WTC11 (cell line): ENCODE measurements around the gene ABCA1. TPM values are rescaled to one million over a fixed set of nuclear protein-coding genes. Genes with fewer than 3 reads are reported as not detected.

Experiments used
- ATAC-seq: fragments of 200-7000 bp; cut with Tn5 transposase; 2 replicates; pipeline ENCODE4 v1.10.0; 2021; ENCODE audit warnings: mild to moderate bottlenecking, moderate library complexity
- CTCF ChIA-PET: fragments of 300-600 bp; sonication (Branson Sonifier 250); formaldehyde crosslinking; loops from one replicate; lab custom pipeline; 2021; ENCODE audit warnings: antibody characterized with exemption; lab: Charles Lee
- POLR2A ChIA-PET: fragments of 350-600 bp; sonication (Branson Sonifier 250); formaldehyde crosslinking; loops from one replicate; lab custom pipeline; 2021; ENCODE audit warnings: antibody characterized with exemption; lab: Charles Lee
- DNase-seq: peaks from one replicate; pipeline ENCODE4 v3.0.0; 2021; ENCODE audit warnings: low spot score
- H3K27ac Mint-ChIP-seq: 2 replicates; pipeline ENCODE4 v1.8.0; 2021; ENCODE audit warnings: mixed read lengths
- H3K27me3 Mint-ChIP-seq: 2 replicates; pipeline ENCODE4 v1.8.0; 2021; ENCODE audit warnings: low read depth, mild to moderate bottlenecking, moderate library complexity, mixed read lengths
- H3K36me3 Mint-ChIP-seq: 2 replicates; pipeline ENCODE4 v1.8.0; 2021; ENCODE audit warnings: mixed read lengths
- H3K4me1 Mint-ChIP-seq: 2 replicates; pipeline ENCODE4 v1.8.0; 2022; ENCODE audit warnings: mixed read lengths
- H3K4me3 Mint-ChIP-seq: 2 replicates; pipeline ENCODE4 v1.8.0; 2021; ENCODE audit warnings: mild to moderate bottlenecking, moderate library complexity, mixed read lengths
- H3K9me3 Mint-ChIP-seq: 2 replicates; pipeline ENCODE4 v1.8.0; 2021; ENCODE audit warnings: mixed read lengths
- AFF4 ChIP-seq: sonication (generic); formaldehyde crosslinking; IDR thresholded peaks from 2 replicates; pipeline ENCODE4 v1.8.1; 2023; ENCODE audit warnings: mild to moderate bottlenecking, missing genetic modification reagents, borderline replicate concordance
- AR ChIP-seq: fragments of 250-450 bp; sonication (Bioruptor Pico); IDR thresholded peaks from 2 replicates; pipeline ENCODE4 v1.9.0; 2021; ENCODE audit warnings: mild to moderate bottlenecking
- ATF1 ChIP-seq: sonication (generic); formaldehyde crosslinking; IDR thresholded peaks from 2 replicates; pipeline ENCODE4 v1.8.1; 2023; ENCODE audit warnings: mild to moderate bottlenecking, moderate library complexity, missing genetic modification reagents
- ATF3 ChIP-seq: sonication (generic); formaldehyde crosslinking; conservative IDR thresholded peaks from 2 replicates; pipeline ENCODE4 v1.8.1; 2022; ENCODE audit warnings: mild to moderate bottlenecking, missing genetic modification reagents
- ATF6 ChIP-seq: sonication (generic); formaldehyde crosslinking; IDR thresholded peaks from 2 replicates; pipeline ENCODE4 v1.8.1; 2023; ENCODE audit warnings: mild to moderate bottlenecking, missing genetic modification reagents
- CDX4 ChIP-seq: fragments of 250-450 bp; sonication (Bioruptor Pico); IDR thresholded peaks from 2 replicates; pipeline ENCODE4 v1.9.0; 2021; ENCODE audit warnings: moderate library complexity, mild to moderate bottlenecking, inconsistent platforms, borderline replicate concordance
- CREB1 ChIP-seq: sonication (generic); formaldehyde crosslinking; IDR thresholded peaks from 2 replicates; pipeline ENCODE4 v1.8.0; 2023; ENCODE audit warnings: mild to moderate bottlenecking, missing genetic modification reagents
- CREM ChIP-seq: sonication (generic); formaldehyde crosslinking; IDR thresholded peaks from 2 replicates; pipeline ENCODE4 v1.8.1; 2022; ENCODE audit warnings: mild to moderate bottlenecking, missing genetic modification reagents, moderate library complexity
- E2F5 ChIP-seq: sonication (generic); formaldehyde crosslinking; IDR thresholded peaks from 2 replicates; pipeline ENCODE4 v1.8.1; 2022; ENCODE audit warnings: mild to moderate bottlenecking, moderate library complexity, missing genetic modification reagents
- EMX1 ChIP-seq: fragments of 250-450 bp; sonication (Bioruptor Pico); IDR thresholded peaks from 2 replicates; pipeline ENCODE4 v1.8.0; 2021; ENCODE audit warnings: mild to moderate bottlenecking
- FOXK1 ChIP-seq: sonication (generic); formaldehyde crosslinking; IDR thresholded peaks from 2 replicates; pipeline ENCODE4 v1.8.0; 2022; ENCODE audit warnings: mild to moderate bottlenecking, moderate library complexity, missing genetic modification reagents
- GABPB1 ChIP-seq: sonication (generic); formaldehyde crosslinking; IDR thresholded peaks from 2 replicates; pipeline ENCODE4 v1.8.1; 2023; ENCODE audit warnings: mild to moderate bottlenecking, missing genetic modification reagents
- IRF2 ChIP-seq: sonication (generic); formaldehyde crosslinking; IDR thresholded peaks from 2 replicates; pipeline ENCODE4 v1.8.0; 2022; ENCODE audit warnings: low read depth, missing genetic modification reagents, borderline replicate concordance
- KAT7 ChIP-seq: sonication (generic); formaldehyde crosslinking; IDR thresholded peaks from 2 replicates; pipeline ENCODE4 v1.8.1; 2023; ENCODE audit warnings: missing genetic modification reagents, mild to moderate bottlenecking, borderline replicate concordance
- NR2C2 ChIP-seq: sonication (generic); formaldehyde crosslinking; IDR thresholded peaks from 2 replicates; pipeline ENCODE4 v1.8.0; 2022; ENCODE audit warnings: mild to moderate bottlenecking, missing genetic modification reagents
- OVOL2 ChIP-seq: fragments of 250-450 bp; sonication (Bioruptor Pico); IDR thresholded peaks from 2 replicates; pipeline ENCODE4 v1.9.0; 2021; ENCODE audit warnings: mild to moderate bottlenecking, borderline replicate concordance
- PREB ChIP-seq: sonication (generic); formaldehyde crosslinking; IDR thresholded peaks from 2 replicates; pipeline ENCODE4 v1.8.1; 2022; ENCODE audit warnings: mild to moderate bottlenecking, missing genetic modification reagents, moderate library complexity, borderline replicate concordance
- RORB ChIP-seq: fragments of 250-450 bp; sonication (Bioruptor Pico); IDR thresholded peaks from 2 replicates; pipeline ENCODE4 v1.9.0; 2021; ENCODE audit warnings: mild to moderate bottlenecking
- SOX15 ChIP-seq: fragments of 250-450 bp; sonication (Bioruptor Pico); IDR thresholded peaks from 2 replicates; pipeline ENCODE4 v1.9.0; 2021; ENCODE audit warnings: mild to moderate bottlenecking
- ZNF219 ChIP-seq: sonication (generic); formaldehyde crosslinking; IDR thresholded peaks from 2 replicates; pipeline ENCODE4 v1.8.0; 2023; ENCODE audit warnings: missing genetic modification reagents, mild to moderate bottlenecking, borderline replicate concordance
- ZNF232 ChIP-seq: sonication (generic); formaldehyde crosslinking; IDR thresholded peaks from 2 replicates; pipeline ENCODE4 v1.8.0; 2022; ENCODE audit warnings: mild to moderate bottlenecking, missing genetic modification reagents
- ZNF263 ChIP-seq: sonication (generic); formaldehyde crosslinking; IDR thresholded peaks from 2 replicates; pipeline ENCODE4 v1.8.1; 2022; ENCODE audit warnings: low read depth, mild to moderate bottlenecking, moderate library complexity, missing genetic modification reagents
- ZNF423 ChIP-seq: fragments of 250-450 bp; sonication (Bioruptor Pico); IDR thresholded peaks from 2 replicates; pipeline ENCODE4 v2.1.2; 2022; ENCODE audit warnings: mild to moderate bottlenecking, moderate library complexity
- ZNF671 ChIP-seq: fragments of 250-450 bp; sonication (Bioruptor Pico); IDR thresholded peaks from 2 replicates; pipeline ENCODE4 v1.8.0; 2021; ENCODE audit warnings: mild to moderate bottlenecking
- ZSCAN18 ChIP-seq: fragments of 250-450 bp; sonication (Bioruptor Pico); IDR thresholded peaks from 2 replicates; pipeline ENCODE4 v2.1.2; 2022; ENCODE audit warnings: mild to moderate bottlenecking, moderate library complexity
- total RNA-seq: library from RNA; stranded (reverse); gene quantifications from 3 replicates; pipeline ENCODE4 v1.2.3, GENCODE V29; 2021

Gene ABCA1
- total RNA-seq, 1 experiment from 2014 or later = 7.8 TPM

GRCh38 chr9:104868687-104869404, 59.1 kb downstream of the ABCA1 start:
- ATAC-seq (peak; percentile 98), DNase-seq (peak; percentile 66)
- Mint-ChIP-seq H3K4me3 (no peak overlapping the region), H3K9me3 (no peaks in the 10 kb centered on the region), H3K27me3 (peaks cover 2% of the 10 kb centered on the region; the same call in 1 of the 2 replicates), H3K27ac (no peak overlapping the region), H3K36me3 (peaks cover 3% of the 10 kb centered on the region; the same call in 1 of the 2 replicates), H3K4me1 (peaks cover 59% of the 10 kb centered on the region)
- ChIA-PET POLR2A (interaction anchor here (0.5 to 1.7 kb wide), 10 partner anchors 13 to 546 kb away, joined by 3 to 16 read pairs (median 3); partner anchors contain the start of gene ABCA1), CTCF (interaction anchor here (0.6 to 1.8 kb wide), 13 partner anchors 15 to 546 kb away, joined by 3 to 23 read pairs (median 4); partner anchors contain the start of gene SLC44A1)
- no peak for TF ChIP-seq E2F5 (CRISPR knock-in tag)
- TF ChIP-seq ATF6 (CRISPR knock-in tag) = no peak
- no peak for TF ChIP-seq NR2C2 (CRISPR knock-in tag)
- peak; percentile 96 for TF ChIP-seq ZNF263
- TF ChIP-seq AFF4 (CRISPR knock-in tag) = 0 out of 2 replicates have a peak, but pooled peaks have one; percentile 34
- TF ChIP-seq PREB (CRISPR knock-in tag) = no peak
- TF ChIP-seq SOX15 (CRISPR knock-in tag) = no peak
- TF ChIP-seq ATF1 = no peak
- TF ChIP-seq AR (CRISPR knock-in tag) = no peak
- no peak for TF ChIP-seq IRF2 (CRISPR knock-in tag)
- TF ChIP-seq ZNF423 = no peak
- no peak for TF ChIP-seq RORB
- TF ChIP-seq CREB1 (CRISPR knock-in tag) = no peak
- TF ChIP-seq ZNF671 (CRISPR knock-in tag) = no peak
- peak; percentile 55; the same call in 1 of the 2 replicates for TF ChIP-seq FOXK1 (CRISPR knock-in tag)
- no peak for TF ChIP-seq ZSCAN18 (CRISPR knock-in tag)
- TF ChIP-seq CREM (CRISPR knock-in tag) = no peak
- TF ChIP-seq GABPB1 (CRISPR knock-in tag) = no peak
- no peak for TF ChIP-seq ZNF232 (CRISPR knock-in tag)
- no peak for TF ChIP-seq KAT7
- TF ChIP-seq CDX4 (CRISPR knock-in tag) = no peak
- TF ChIP-seq ZNF219 = no peak
- TF ChIP-seq EMX1 (CRISPR knock-in tag) = no peak
- no peak for TF ChIP-seq ATF3 (CRISPR knock-in tag)
- TF ChIP-seq OVOL2 = no peak
